NCI-H1048 (cell line): ENCODE data around the gene RNF115.
A peak's percentile ranks its signal among the peaks of the same experiment; 100 is the strongest.
"Not testable (repeated sequence)": the region's sequence is repeated elsewhere in the genome, so short reads cannot be mapped to it uniquely, and the experiment has no call there.

Experiments
- DNase-seq: peaks from one replicate; lab custom pipeline; 2025; lab: John Stamatoyannopoulos, UW

RNF115 gene

DNA sequence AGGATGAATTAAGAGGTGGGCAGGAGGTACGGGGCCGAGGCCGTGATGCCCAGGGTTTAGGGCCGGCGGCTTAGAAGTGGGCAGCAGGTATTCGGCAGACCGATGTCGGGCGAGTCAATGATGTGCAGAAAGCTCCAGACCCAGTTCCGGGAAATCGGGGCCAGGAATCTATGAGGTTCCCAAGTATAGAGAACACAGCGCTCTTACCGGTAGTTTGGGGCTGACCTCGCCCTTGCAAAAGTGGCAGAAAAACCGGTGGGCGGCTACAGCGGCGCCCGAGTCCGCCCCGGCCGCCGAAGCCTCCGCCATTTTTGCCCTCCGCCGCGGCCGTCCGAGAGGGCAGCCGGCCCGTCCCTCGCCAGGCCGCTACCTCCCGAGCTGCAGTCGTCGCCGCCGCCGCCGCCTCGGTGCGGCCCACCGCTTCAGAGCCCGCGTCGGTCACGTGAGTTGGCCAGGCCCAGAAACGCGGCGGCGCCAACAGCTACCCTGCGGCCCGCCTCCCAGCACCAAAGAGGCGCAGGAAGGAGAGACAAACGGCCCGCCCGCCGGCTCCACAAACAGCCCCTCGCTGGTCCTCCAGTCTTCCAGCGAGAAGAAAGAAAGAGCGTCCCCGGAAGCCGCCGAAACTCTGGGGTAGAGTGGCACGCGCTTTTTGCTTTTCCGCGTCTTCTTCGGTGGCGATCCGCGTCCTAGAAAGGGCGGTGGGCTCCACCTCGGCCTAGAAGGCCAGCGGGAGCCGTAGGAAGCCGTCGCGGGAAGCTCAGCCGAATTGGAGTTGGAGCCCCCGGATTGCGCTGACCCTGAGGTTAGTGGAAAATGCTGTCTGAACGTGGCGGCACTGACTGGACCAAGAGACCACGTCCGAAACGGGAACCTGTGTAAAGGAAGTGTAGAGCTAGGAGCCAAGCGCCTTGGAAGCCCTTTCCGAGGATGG lies at the start of gene RNF115, which contains the start of gene POLR3C:
Gene RNF115, minus strand, starts transcription at position 531 of the 934 bp plus-strand sequence. Its CDS starts 222 bp downstream, at position 309.
Gene POLR3C, plus strand, starts transcription at position 636 of the 934 bp plus-strand sequence. CDS start 1,577 bp downstream, outside the sequence.
- DNase-seq: peak; percentile 86

DNA sequence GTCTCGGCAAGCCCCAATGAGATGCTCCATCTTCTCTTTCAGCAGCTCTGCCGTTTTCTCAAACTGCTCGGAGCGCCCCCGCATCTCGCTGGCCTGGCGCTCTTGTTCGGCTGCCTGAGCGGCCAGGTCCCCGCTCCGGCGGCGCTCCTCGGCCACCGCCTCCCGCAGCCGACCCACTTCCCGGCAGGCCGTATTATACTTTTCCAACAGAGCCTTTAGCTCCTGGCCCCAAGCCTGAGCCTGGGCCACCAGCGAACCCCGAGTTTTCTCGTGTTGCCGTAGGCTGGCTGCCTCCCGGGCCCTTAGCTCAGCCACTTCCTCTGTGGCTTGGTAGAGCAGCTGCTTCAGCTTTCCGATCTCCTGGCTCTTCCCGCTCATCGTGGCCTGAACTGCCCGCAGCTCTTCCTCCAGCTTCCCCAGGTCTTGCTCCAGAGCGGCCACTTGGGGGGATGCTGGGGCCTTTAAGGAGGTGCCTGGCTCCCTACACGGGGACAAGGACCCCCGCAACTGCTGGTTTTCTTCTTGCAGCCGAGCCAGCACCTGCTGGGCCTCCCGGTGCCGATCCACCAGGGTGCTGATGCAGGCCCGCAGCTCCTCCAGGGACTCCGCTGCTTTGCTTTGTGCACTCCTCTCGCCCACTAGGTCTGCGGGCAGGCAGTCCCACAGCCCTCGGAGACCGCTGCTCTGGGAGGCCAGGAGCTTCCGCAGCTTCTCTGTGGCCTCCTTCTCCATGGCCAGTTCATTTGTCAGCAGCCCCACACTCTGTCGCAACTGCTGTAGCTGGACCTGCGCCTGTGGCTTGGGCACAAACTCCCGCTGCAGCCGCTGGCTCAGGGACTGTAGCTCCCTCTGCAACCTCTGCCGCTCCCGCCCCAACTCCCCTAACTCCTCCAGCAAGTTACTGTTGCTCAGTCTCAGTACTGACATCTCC lies 48.4 kb upstream of the RNF115 start:
- DNase-seq: no peak

DNA sequence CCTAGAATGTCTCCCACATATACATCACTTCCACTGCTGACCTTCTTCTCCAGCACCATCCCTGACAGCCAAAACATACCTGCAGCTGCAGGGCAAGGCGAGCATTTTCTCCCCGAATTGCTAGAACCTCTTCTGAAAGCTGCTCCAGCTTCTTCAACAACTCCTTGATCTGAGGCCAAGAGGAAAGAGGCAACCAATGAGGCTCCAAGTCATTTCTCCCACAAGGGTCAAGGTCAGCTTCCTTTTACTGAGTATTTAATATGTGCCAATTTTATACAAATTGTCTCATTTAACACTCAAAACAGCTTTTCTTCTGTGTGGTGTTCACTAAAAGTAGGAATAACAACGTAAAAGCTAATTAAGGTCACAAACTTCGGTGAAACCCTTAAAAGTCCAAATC lies 44.3 kb upstream of the RNF115 start:
- DNase-seq: no peak

DNA sequence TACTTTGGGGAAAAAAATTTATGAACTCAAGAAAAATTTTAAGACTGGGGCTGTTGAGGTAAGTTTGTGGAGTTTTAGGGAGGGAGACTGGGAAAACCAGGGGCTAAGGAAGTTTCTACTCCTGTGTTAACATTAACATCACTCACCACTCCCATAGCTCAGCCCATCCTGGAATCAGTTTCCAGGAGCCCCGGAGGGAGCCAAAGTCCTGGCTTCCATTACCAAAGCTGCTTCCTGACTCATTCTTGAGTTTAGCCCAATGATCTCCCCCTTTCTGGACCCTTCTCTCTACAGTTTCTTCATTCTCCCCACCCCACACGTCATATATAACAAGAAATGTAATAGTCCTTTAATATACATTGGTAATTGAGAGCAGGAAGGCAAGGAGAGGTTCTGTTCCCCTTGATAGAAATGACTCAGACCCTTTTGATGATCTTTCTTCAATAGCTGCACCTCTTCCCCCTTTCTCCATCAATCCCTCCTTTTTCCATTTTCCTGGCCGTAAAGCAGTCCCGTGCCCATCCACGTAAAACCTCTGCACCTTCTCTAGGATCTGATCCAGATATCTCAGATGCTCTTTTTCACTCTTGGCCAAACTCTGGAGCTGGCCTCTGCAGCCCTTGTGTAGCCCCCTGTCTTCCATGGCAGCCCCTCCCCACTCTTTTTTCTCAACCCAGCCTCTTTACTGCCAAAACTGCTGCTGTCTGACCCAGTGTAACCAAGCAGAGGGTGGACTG lies 39.6 kb upstream of the RNF115 start:
- DNase-seq: no peak

DNA sequence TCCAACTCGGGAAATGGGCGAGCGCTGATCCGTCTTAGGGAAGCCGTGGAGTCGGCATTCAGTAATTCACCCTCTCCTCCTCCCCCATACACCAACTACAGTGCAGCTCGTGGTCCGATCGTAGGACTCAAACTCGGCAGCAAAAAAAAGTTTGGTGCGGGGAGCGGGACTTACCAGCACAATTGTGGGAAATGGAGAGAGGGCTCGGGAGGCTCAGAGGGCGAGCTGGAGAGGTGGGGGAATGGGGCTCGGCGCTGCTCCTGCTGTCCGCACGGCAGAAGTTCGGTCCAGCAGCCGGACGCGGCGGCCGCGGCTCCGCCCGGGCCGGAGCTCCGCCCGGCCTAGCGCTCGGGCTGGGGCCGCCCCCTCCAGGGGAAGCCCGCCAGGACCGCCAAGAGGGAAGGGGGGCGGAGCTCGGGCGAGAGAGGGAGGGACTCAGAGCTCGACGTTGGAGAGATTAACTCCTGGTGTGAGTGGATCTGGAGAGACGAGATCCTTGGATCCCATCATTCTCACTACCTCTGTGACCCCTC lies 35.7 kb upstream of the RNF115 start:
- peak; percentile 68 for DNase-seq

DNA sequence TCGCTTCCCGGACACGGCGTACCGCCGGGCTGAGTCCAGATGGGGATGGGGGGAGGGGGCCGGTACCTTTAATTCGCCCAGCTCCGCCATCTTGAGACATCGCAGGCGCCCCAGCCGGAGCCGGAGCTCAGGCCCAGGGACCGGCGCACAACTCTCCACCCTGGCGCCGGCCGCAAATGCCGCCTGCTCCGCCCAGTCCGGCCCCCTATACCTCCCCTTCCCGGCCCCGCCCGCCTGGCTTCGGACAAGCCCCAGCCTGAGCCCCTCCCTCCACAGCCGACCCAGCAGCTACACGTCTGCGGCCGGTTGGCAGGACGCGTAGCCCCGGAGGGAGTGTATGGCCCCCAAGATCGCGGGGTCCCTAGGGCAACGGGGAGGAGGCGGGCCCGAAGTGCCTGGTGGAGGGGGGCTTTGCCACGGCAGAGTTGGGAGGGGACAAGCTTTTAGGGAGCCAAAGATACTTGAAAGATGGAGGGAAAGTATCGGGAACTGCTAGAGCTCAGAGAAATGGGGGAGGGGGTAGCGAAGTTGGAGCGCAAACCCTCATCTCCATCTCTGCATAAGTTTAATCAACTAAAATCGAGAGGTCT lies 35.1 kb upstream of the RNF115 start, which contains the start of gene PIAS3:
Gene PIAS3, minus strand, starts transcription at position 181 of the 590 bp plus-strand sequence. Its CDS starts 91 bp downstream, at position 90.
- peak; percentile 93 for DNase-seq

DNA sequence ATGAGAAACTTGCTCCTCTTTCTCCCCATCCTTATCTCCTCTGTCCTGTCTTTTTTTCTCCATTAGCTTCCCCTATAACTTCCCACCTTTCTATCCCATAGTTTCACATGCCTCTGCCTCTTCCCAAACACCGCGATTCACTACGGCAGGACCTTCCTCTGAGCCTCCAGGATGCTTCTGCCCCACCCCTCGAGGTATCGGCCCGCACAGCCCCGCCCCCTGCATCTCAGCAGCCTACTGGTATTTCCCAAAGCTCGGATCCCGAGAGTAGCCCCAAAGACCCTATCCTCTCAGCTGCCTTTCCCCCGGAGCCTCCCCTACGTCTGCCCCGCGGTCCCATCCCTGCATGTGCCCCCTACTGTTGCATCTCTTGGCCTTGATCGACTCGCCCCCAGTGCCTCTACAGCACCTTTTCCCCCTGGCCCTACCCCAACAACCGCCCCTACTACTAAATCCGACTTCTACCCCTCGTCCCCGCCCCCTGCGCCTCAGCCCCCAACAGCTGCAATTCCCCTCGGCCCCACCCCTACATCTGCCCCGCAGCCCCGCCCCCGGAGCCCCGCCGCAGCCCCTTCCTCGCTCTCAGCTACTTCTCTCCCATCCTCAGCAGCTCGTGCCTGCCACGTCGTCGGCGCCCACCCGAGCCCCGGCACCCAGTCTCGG lies 34.5 kb upstream of the RNF115 start:
- DNase-seq: no peak

DNA sequence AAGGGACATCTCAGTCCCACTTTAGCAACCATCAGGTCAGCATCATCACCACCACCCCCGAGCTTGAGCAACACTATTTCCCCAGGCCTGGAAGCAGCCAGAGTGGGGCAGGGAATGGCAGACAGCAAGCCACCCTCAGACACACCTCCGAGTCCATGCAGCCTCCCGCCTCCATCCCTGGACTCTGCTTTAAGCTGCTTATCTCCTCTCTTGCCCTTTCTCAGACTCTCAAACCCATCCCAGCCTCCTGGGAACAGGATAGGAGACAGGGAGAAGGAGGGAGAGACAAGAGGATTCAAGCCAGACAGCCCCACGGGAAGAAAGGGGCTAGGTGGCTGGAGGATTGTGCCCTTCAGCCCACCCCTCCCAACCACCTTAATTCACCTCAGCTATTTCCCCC lies 33.3 kb upstream of the RNF115 start:
- no peak for DNase-seq

DNA sequence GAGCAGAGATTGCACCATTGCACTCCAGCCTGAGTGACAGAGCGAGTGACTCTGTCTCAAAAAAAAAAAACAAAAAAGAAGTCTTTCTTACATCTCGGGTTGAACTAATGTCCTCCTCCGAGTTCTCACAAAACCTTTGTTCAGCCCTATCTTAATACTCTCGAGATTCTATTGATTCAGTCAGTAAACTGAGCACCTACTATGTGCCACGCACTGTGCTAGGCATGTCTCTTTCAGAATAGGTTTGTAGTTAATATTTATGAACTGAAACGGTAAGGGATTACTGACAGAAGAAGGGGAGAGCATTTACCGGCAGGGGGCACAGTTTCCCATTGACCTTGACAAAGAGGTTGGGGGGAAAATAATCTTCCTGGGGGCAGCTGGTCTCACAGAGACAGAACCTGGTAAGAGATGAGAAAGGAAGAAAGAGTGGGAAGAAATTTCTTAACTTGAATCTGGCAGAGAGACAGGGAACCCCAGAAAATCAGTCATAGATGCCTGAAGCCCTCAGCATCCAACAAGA lies 31.6 kb upstream of the RNF115 start:
- DNase-seq: no peak

DNA sequence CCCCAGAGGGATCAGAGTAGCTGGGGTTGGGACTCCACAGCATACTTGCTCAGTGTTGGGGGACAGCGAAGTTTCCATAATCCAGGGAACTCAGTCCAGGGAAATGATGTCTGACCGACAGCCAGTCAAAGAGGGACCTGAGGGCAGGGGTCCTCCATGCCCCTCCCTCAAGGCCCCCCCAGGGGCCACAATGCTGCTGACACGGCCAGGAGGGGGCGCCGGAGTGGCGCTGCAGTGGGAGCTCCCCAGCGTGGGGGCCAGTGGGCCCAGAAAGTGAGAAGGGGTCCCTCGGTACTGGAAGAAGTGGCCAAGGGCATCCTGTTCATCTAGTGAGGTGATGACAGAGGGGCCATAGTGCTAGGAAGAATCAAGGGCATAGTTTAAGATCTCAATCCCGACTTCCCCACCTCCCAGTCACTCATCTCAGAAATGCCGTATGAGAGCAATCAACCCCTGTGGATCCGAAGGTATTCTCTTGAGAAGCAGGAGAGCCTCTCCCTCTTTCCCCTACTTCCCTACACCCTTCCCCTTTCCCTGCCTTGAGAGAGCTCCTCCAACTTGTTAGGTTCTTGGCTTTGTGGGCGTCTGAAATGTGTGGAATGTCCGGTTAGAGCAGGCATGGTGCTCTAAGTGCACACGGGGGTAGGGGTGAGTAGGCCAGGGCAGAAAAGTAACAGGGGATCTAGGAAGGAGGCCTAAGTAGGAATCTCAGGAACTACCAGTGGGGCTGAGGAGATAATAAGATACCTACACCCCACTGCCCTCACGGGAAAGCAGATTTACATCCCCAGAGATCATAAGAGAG lies 25.7 kb upstream of the RNF115 start:
- DNase-seq: no peak

DNA sequence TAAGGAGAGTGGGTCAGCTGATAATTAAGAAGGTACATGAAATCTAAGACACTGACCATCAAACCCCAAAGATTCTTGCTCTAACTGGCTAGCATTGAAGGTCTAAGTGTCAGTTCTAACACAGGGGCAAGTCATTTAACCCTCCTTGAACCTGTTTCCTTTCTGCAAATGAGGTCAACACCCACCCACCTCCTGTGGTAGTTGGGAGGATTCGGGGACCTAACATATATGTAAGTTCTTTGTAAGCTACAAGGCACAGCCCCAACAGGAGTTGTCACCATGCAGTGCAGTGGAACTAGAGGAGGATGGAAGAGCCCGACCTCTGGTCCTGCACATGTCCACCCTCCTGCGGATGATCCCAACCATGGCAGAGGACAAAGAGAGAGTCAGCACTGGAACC lies 23.9 kb upstream of the RNF115 start:
- no peak for DNase-seq

DNA sequence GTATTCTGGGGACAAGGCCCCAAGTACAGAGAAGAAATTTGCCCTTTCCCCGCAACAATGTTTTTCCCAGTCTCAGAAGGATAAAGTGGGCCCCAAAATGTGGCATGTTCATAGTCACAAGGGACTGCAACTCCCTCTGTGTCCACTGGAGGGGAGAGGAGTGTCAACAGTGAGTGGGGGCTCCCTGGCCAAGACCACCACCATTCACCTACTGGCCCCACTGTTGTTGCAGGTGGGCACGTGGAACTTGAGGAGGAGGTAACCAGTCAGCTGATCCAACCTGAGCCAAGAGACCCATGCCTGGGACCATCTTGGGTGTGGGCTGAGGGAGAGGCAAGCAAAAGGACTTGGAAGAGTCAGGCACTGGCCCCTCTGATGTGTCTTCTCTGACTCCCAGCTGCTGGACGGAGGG lies 22.3 kb upstream of the RNF115 start:
- no peak for DNase-seq

DNA sequence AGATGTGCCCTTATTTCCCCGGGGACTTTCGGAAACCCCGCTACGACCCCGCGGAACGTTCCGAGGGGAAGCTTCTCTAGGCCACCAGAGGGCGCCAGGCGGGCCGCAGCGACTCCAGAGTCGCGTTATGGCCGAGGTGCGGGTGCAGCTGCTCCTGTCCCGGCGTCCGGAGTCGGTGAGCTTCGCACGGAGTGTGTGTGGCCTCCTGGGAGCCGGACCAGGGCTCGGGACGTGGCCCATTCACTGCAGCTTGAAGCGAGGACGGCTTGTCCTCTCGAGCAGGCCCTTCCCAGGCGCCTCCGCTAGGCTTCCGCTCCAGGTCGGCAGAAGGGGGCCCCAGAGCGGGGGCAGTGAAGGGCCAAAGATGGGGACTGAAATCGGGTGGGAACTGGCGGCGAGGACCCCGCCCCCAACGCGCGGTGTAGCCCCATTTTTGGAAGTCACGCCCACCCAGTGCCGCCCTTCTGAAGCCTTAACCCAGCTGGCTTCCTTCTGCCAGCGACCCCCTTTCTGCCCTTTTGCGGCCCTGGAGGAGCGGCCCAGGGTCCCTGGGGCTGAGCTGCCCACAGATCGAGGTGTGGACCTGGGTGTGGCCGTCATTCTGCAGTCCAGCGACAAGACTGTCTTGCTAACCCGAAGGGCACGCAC lies 21.7 kb upstream of the RNF115 start, which contains the start of gene NUDT17:
Gene NUDT17, plus strand, starts transcription at position 117 of the 648 bp plus-strand sequence. Its CDS starts 11 bp downstream, at position 128.
- DNase-seq: peak; percentile 63

DNA sequence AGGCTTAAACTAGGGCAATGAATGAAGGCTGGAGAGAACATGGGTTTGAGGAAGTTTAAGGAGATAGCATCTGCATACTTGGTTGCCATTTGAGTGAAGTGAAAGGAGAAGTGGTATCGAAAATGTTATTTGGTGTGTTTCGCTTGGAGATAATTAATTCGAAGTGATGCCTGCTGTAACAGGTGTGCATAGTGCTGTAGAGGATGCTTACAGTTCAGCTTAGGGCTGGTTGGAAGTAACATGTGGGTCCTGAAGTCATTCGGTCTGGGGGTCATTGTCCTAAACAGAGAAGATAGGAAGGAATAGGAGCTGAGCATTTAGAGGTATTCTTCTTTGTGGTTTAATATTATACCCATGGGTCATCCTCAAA lies 21.2 kb upstream of the RNF115 start:
- no peak for DNase-seq

DNA sequence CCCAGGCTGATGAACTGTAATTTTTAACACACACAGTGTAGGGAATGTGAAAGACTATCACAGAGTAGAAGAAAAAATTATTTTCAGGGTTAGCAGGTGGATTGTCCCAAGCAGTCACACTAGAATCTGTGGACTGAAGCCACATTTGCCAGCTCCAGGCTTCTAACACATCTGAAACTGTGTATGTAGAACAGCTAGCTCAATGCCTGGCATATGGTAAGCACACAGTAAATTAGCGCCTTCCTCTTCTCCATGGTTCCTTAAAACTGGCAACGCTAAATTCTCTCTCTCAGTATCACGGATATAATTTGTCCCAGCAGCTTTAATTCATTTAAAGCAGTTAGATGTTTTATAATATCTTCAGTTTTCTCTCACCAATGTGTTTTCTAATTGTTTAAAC lies 19.1 kb upstream of the RNF115 start:
- DNase-seq: no peak

DNA sequence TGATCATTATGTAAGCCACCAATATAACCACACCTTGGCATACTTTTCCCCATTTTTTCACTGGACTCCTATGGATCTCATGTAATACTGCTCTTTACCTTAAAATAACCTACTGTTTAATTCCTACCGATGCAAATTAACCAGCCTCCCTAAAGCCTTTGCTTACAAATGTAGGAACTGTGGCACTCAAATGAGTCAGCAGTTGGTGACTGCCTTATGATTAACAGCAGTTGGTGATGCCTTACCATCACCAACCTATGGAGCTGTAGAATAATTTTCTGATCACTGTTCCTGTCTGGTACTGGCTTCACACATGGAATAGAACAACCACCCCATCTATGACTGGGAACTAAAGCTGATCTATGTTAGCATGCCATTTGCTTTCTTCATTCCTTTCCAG lies 13.8 kb upstream of the RNF115 start:
- no peak for DNase-seq

DNA sequence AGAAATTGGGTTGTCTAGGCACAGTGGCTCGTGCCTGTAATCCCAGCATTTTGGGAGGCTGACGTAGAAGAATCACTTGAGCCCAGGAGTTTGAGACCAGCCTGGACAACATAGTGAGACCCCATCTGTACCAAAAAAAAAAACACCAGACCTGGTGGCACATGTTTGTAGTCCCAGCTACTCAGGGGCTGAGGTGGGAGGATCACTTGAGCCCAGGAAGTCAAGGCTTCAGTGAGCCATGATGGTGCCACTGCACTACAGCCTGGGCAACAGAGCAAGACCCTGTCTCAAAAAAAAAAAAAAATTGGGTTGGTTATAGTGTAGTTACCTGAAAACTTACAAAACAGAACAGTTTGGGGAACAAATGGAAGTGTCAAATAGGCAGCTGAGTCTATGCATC lies 6.9 kb upstream of the RNF115 start:
- DNase-seq: not testable (repeated sequence)

DNA sequence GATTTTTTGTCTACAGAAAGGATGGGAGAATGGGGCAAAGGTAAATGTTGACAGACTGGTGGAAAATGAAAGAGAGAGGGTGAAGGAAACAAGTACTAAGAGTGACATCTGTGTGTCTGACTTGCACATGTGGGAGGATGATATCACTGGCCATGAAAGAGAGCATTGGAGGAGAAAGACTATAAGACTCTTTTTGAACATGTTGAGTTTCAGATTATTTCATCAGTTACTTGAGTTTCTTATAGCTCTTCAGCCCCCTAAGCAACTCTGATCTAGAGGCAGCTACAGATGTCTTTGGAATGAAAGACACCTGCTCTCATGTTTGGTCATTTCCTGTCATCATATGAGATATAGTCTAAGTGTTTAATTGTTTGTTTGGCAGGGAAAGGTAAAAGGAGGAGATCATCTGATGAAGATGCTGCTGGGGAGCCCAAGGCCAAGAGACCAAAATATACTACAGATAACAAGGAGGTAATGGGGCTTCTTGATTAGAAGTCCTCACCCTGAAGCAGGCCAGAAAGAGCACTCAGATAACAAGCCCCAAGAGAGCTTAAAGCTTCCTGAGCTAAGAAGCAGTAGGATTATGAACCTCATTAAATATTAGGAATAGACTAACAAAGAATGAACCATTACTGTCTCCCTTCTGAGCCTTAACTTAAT lies 4.6 kb upstream of the RNF115 start:
- no peak for DNase-seq
